A673 (cell line): ENCODE results near the gene SVOPL.

ENCODE experiments used
- CTCF ChIP-seq: fragments of 300-800, 200-600 bp; sonication (generic); conservative IDR thresholded peaks from 2 replicates; pipeline ENCODE4 v1.5.1; 2017; ENCODE audit warnings: low read depth, mild to moderate bottlenecking, antibody characterized with exemption, low read length, moderate library complexity, mixed read lengths
- EZH2 ChIP-seq: fragments of 200-600 bp; sonication (generic); IDR thresholded peaks from 2 replicates; pipeline ENCODE4 v1.6.1; 2017; ENCODE audit warnings: borderline replicate concordance, low read depth, mild to moderate bottlenecking, mixed read lengths, antibody characterized with exemption, low read length; ENCODE audit not compliant: poor library complexity, severe bottlenecking

- TF ChIP-seq CTCF (no peak), EZH2 (no peak)
Observed at GRCh38 chr7:138667535-138668228, 33.5 kb downstream of the SVOPL start.
